ENCODE data around the gene CDH23. TPM values are rescaled to one million over a fixed set of nuclear protein-coding genes. Genes with fewer than 3 reads are reported as not detected.

The CDH23 gene
- total and polyA plus RNA-seq, 2 donors (not counting 1 experiment from before 2014, with no cell fraction given): 0.37 to 0.89 TPM

GRCh38 chr10:71817831-71818655 lies 421.3 kb downstream of the CDH23 start:
- H3K27ac Mint-ChIP-seq: no peak overlapping the region
- TF ChIP-seq CTCF (IDR thresholded peaks at IDR 0.05) (no peak), EZH2 (IDR thresholded peaks at IDR 0.05; ENCODE audit: borderline replicate concordance, insufficient read depth, low read depth, low read length, poor library complexity, severe bottlenecking) (no peak)
- H3K27me3 ChIP-seq (replicated peaks in 1 of 4; ENCODE audit: control extremely low read depth in 1 of 4, control insufficient read depth in 3 of 4, insufficient read depth in 4 of 4, low read length in 3 of 4): no peaks in the 10 kb centered on the region
- H3K4me3 ChIP-seq (ENCODE audit: control extremely low read depth in 1 of 5, extremely low read depth in 1 of 5, insufficient read depth in 1 of 5, low read depth in 2 of 5, low read length in 4 of 5): no peak overlapping the region
- no peak overlapping the region for H3K9ac ChIP-seq (ENCODE audit: low read length)
- H3K4me1 ChIP-seq (ENCODE audit: control insufficient read depth in 2 of 2, insufficient read depth in 2 of 2, low read length in 2 of 2): no peaks in the 10 kb centered on the region
- H3K27me3 Mint-ChIP-seq: no peaks in the 10 kb centered on the region
- peaks cover 1% of the 10 kb centered on the region for H3K4me1 Mint-ChIP-seq
- H4K20me1 ChIP-seq (ENCODE audit: control insufficient read depth, insufficient read depth, low read length, poor library complexity, severe bottlenecking): peaks cover 2% of the 10 kb centered on the region
- no peaks in the 10 kb centered on the region for H3K9me3 Mint-ChIP-seq (ENCODE audit: insufficient read depth)
- POLR2A ChIA-PET: no interaction called here
- WGBS (ENCODE audit: insufficient coverage): 97% methylated on average over 8 of the region's 9 CpGs
- H2AFZ ChIP-seq (ENCODE audit: insufficient read depth, low read depth, low read length, poor library complexity, severe bottlenecking): no peak overlapping the region
- no peak overlapping the region for H3K4me2 ChIP-seq (replicated peaks; ENCODE audit: low read depth, low read length, poor library complexity, severe bottlenecking)
- CTCF ChIA-PET: interaction anchor here (0.7 to 8.6 kb wide), 6 partner anchors 13 to 440 kb away, joined by 3 to 106 read pairs (median 3); no protein-coding TSS in a partner anchor
- intact Hi-C loops (cut with micrococcal nuclease): no loop called here
- H3K9me3 ChIP-seq (ENCODE audit: control extremely low read depth in 1 of 3, control insufficient read depth in 2 of 3, insufficient read depth in 1 of 3, low read length in 2 of 3): no peaks in the 10 kb centered on the region
- H3K27ac ChIP-seq (ENCODE audit: low read length in 2 of 2): no peak overlapping the region
- no peak for DNase-seq
- ATAC-seq (ENCODE audit: low read depth): no peak
- H3K4me3 Mint-ChIP-seq: no peak overlapping the region
- H3K79me2 ChIP-seq (ENCODE audit: control insufficient read depth, insufficient read depth, low read length): no peaks in the 10 kb centered on the region
- peaks cover 2 to 75% of the 10 kb centered on the region in 2 experiments for H3K36me3 ChIP-seq (replicated peaks in 1 of 2; ENCODE audit: control extremely low read depth in 1 of 2, control insufficient read depth in 1 of 2, extremely low read depth in 1 of 2, insufficient read depth in 2 of 2, low read length in 1 of 2)

- 98% methylated on average over 13 of the region's 14 CpGs for WGBS (ENCODE audit: insufficient coverage)
Measured at GRCh38 chr10:71818674-71819260, 422.0 kb downstream of the CDH23 start.

More at GRCh38 chr10:71818674-71819260, 422.0 kb downstream of the CDH23 start:
- ChIA-PET POLR2A (no interaction called here), CTCF (interaction anchor here (0.7 to 8.6 kb wide), 4 partner anchors 12 to 441 kb away, joined by 3 to 106 read pairs (median 4); no protein-coding TSS in a partner anchor)
- no peak overlapping the region for H3K27ac Mint-ChIP-seq
- no peaks in the 10 kb centered on the region for H3K9me3 Mint-ChIP-seq (ENCODE audit: insufficient read depth)
- H3K79me2 ChIP-seq (ENCODE audit: control insufficient read depth, insufficient read depth, low read length): no peaks in the 10 kb centered on the region
- no peak overlapping the region for H2AFZ ChIP-seq (ENCODE audit: insufficient read depth, low read depth, low read length, poor library complexity, severe bottlenecking)
- H3K36me3 ChIP-seq (replicated peaks in 1 of 2; ENCODE audit: control extremely low read depth in 1 of 2, control insufficient read depth in 1 of 2, extremely low read depth in 1 of 2, insufficient read depth in 2 of 2, low read length in 1 of 2): peaks cover 4 to 81% of the 10 kb centered on the region in 2 experiments
- no peaks in the 10 kb centered on the region for H3K4me1 ChIP-seq (ENCODE audit: control insufficient read depth in 2 of 2, insufficient read depth in 2 of 2, low read length in 2 of 2)
- H3K9ac ChIP-seq (ENCODE audit: low read length): no peak overlapping the region
- TF ChIP-seq EZH2 (IDR thresholded peaks at IDR 0.05; ENCODE audit: borderline replicate concordance, insufficient read depth, low read depth, low read length, poor library complexity, severe bottlenecking) (no peak), CTCF (IDR thresholded peaks at IDR 0.05) (no peak)
- H3K27me3 Mint-ChIP-seq: no peaks in the 10 kb centered on the region
- H3K4me3 Mint-ChIP-seq: no peak overlapping the region
- no peak overlapping the region for H3K4me3 ChIP-seq (ENCODE audit: control extremely low read depth in 1 of 5, extremely low read depth in 1 of 5, insufficient read depth in 1 of 5, low read depth in 2 of 5, low read length in 4 of 5)
- H3K4me2 ChIP-seq (replicated peaks; ENCODE audit: low read depth, low read length, poor library complexity, severe bottlenecking): no peak overlapping the region
- H3K27ac ChIP-seq (ENCODE audit: low read length in 2 of 2): no peak overlapping the region
- H3K9me3 ChIP-seq (ENCODE audit: control extremely low read depth in 1 of 3, control insufficient read depth in 2 of 3, insufficient read depth in 1 of 3, low read length in 2 of 3): no peaks in the 10 kb centered on the region
- no peak for ATAC-seq (ENCODE audit: low read depth)
- H3K4me1 Mint-ChIP-seq: no peaks in the 10 kb centered on the region
- no peak for DNase-seq
- no peaks in the 10 kb centered on the region for H3K27me3 ChIP-seq (replicated peaks in 1 of 4; ENCODE audit: control extremely low read depth in 1 of 4, control insufficient read depth in 3 of 4, insufficient read depth in 4 of 4, low read length in 3 of 4)
- intact Hi-C loops (cut with micrococcal nuclease): no loop called here
- peaks cover 6% of the 10 kb centered on the region for H4K20me1 ChIP-seq (ENCODE audit: control insufficient read depth, insufficient read depth, low read length, poor library complexity, severe bottlenecking)
